Body of pancreas (tissue), 4 donors: ENCODE data around the gene CEP68.

Source experiments
- CTCF ChIP-seq, 7 experiments: fragments of 450-650 bp in 4 of 7; fragments of 200-600 bp in 3 of 7; sonication (generic) in 3 of 7; IDR thresholded peaks; one replicate each; pipeline ENCODE4 v1.5.1; 2016 to 2019; ENCODE audit warnings: antibody characterized with exemption in 7 of 7
- POLR2A ChIP-seq, 3 donors: fragments of 450-650 bp; IDR thresholded peaks; one replicate each; pipeline ENCODE4 v1.6.1; 2016; ENCODE audit warnings: antibody characterized with exemption in 3 of 3, mild to moderate bottlenecking in 2 of 3

GRCh38 chr2:65046633-65047407 lies 9.4 kb upstream of the CEP68 start:
- TF ChIP-seq CTCF (IDR thresholded peaks at IDR 0.05) (no peak), POLR2A (IDR thresholded peaks at IDR 0.05) (no peak)
